Measurements from ENCODE around the gene SLC34A3. TPM values are rescaled to one million over a fixed set of nuclear protein-coding genes. Genes with fewer than 3 reads are reported as not detected.

Gene SLC34A3
- total RNA-seq, 1 donor from 2014 or later, result not detected

DNA sequence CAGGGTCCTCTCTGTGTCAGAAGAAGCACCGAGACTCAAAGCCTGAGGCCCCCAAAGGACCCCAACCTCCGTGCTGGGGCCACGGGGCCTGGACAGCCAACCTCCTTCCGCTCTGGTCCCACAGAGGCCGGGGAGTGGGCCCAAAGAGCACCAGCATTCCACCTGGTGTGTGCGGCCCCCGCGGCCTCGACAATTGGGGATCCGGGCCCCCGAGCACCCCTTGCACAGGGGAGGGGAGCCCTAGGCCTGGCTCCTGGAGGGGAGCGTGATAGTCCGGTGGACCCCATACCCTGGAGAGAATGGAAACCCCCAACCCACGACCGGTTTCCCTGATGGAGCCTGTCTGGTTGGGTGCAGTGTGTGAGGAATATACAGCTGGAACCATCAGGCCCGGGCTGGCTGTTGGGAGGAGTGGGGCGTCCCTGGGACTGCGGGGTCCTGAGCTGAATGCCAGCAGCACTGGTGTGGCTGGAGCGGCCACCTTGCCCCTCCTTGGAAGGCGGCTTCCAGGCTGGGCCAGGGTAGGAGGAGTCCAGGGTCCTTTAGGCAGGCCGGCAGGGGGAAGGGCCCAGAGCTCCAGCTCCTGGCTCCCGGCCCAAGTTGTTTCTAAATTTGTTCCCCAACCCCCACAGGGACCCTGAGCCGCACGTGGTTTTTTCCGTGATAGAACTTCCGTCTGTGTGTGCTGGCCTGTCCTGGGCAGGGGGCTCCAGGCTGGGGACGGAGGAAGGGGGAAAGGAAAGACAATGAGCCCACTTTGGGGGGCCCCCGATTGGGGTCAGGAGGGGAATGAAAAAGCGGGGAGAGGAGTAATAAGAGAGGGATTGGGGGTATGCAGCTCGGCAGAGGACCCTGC, 46.0 kb downstream of the SLC34A3 start:
- peak; percentile 58 for DNase-seq (ENCODE audit: low spot score)
- peaks cover 38% of the 10 kb centered on the region for H3K27me3 ChIP-seq
- no peaks in the 10 kb centered on the region for H3K9me3 ChIP-seq (ENCODE audit: low read depth)
- Mint-ChIP-seq H3K4me3 (no peak overlapping the region), H3K27me3 (ENCODE audit: insufficient read depth, low read depth) (peaks cover 8% of the 10 kb centered on the region), H3K36me3 (no peaks in the 10 kb centered on the region), H3K4me1 (peaks cover 14% of the 10 kb centered on the region), H3K9me3 (no peaks in the 10 kb centered on the region), H3K27ac (peak overlapping the region; percentile 83)
- peaks cover 24% of the 10 kb centered on the region for H3K4me1 ChIP-seq
- no peaks in the 10 kb centered on the region for H3K36me3 ChIP-seq
- H3K79me2 ChIP-seq (ENCODE audit: low read depth), result no peaks in the 10 kb centered on the region
- no peak overlapping the region for H2AFZ ChIP-seq (replicated peaks)
- no peak for TF ChIP-seq EZH2phosphoT487 (IDR thresholded peaks at IDR 0.05)
- no peak for TF ChIP-seq EZH2 (IDR thresholded peaks at IDR 0.05)
- TF ChIP-seq, protein P1, sequence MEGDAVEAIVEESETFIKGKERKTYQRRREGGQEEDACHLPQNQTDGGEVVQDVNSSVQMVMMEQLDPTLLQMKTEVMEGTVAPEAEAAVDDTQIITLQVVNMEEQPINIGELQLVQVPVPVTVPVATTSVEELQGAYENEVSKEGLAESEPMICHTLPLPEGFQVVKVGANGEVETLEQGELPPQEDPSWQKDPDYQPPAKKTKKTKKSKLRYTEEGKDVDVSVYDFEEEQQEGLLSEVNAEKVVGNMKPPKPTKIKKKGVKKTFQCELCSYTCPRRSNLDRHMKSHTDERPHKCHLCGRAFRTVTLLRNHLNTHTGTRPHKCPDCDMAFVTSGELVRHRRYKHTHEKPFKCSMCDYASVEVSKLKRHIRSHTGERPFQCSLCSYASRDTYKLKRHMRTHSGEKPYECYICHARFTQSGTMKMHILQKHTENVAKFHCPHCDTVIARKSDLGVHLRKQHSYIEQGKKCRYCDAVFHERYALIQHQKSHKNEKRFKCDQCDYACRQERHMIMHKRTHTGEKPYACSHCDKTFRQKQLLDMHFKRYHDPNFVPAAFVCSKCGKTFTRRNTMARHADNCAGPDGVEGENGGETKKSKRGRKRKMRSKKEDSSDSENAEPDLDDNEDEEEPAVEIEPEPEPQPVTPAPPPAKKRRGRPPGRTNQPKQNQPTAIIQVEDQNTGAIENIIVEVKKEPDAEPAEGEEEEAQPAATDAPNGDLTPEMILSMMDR (IDR thresholded peaks at IDR 0.05), result no peak
- H3F3A ChIP-seq (ENCODE audit: low read depth), result peaks cover 17% of the 10 kb centered on the region
- no peaks in the 10 kb centered on the region for H4K20me1 ChIP-seq (ENCODE audit: low read depth)
- peak overlapping the region; percentile 76 for H3K27ac ChIP-seq
- H3K4me2 ChIP-seq, result peak overlapping the region; percentile 72
- peak overlapping the region; percentile 13 for H3K4me3 ChIP-seq
- no peak overlapping the region for H3K9ac ChIP-seq

- peaks cover 46% of the 10 kb centered on the region for H3K27me3 ChIP-seq
- peak within 1 kb of the TSS; percentile 72 for H3K4me2 ChIP-seq
- H3K27ac Mint-ChIP-seq, result peak within 1 kb of the TSS; percentile 83
- peaks cover 10% of the 10 kb centered on the region for H3K27me3 Mint-ChIP-seq (ENCODE audit: insufficient read depth, low read depth)
- no peak within 1 kb of the TSS for H3K9ac ChIP-seq
- peaks cover 21% of the 10 kb centered on the region for H3F3A ChIP-seq (ENCODE audit: low read depth)
- no peaks in the 10 kb centered on the region for H3K9me3 ChIP-seq (ENCODE audit: low read depth)
- no peaks in the 10 kb centered on the region for H3K36me3 ChIP-seq
- H3K4me3 Mint-ChIP-seq, result no peak within 1 kb of the TSS
- peak within 1 kb of the TSS; percentile 13 for H3K4me3 ChIP-seq
- H3K9me3 Mint-ChIP-seq, result peaks cover under 1% of the 10 kb centered on the region
- TF ChIP-seq EZH2phosphoT487 (IDR thresholded peaks at IDR 0.05), result no peak
- TF ChIP-seq, protein P1 (IDR thresholded peaks at IDR 0.05), result no peak
- no peak for TF ChIP-seq EZH2 (IDR thresholded peaks at IDR 0.05)
- no peaks in the 10 kb centered on the region for H3K79me2 ChIP-seq (ENCODE audit: low read depth)
- no peak within 1 kb of the TSS for H2AFZ ChIP-seq (replicated peaks)
- DNase-seq (ENCODE audit: low spot score), result peak; percentile 75
- H3K36me3 Mint-ChIP-seq, result no peaks in the 10 kb centered on the region
- H3K4me1 ChIP-seq, result peaks cover 24% of the 10 kb centered on the region
- H4K20me1 ChIP-seq (ENCODE audit: low read depth), result no peaks in the 10 kb centered on the region
- peaks cover 19% of the 10 kb centered on the region for H3K4me1 Mint-ChIP-seq
- H3K27ac ChIP-seq, result peak within 1 kb of the TSS; percentile 76
Observed at GRCh38 chr9:137277329-137278041, 46.8 kb downstream of the SLC34A3 start, which contains the start of gene TOR4A. TOR4A (plus strand) TSS chr9:137277726; CDS start chr9:137278690, 964 bp downstream.

GRCh38 chr9:137278061-137278701, 47.5 kb downstream of the SLC34A3 start:
- H3K4me2 ChIP-seq, result peak overlapping the region; percentile 72
- no peak overlapping the region for H2AFZ ChIP-seq (replicated peaks)
- no peak overlapping the region for H3K27ac Mint-ChIP-seq
- peaks cover 3% of the 10 kb centered on the region for H3K9me3 Mint-ChIP-seq
- no peak overlapping the region for H3K27ac ChIP-seq
- H3K27me3 ChIP-seq, result peaks cover 53% of the 10 kb centered on the region
- H3K9ac ChIP-seq, result no peak overlapping the region
- no peaks in the 10 kb centered on the region for H3K79me2 ChIP-seq (ENCODE audit: low read depth)
- no peaks in the 10 kb centered on the region for H4K20me1 ChIP-seq (ENCODE audit: low read depth)
- no peak for DNase-seq (ENCODE audit: low spot score)
- H3K4me3 ChIP-seq, result peak overlapping the region; percentile 13
- peaks cover 24% of the 10 kb centered on the region for H3K4me1 ChIP-seq
- no peaks in the 10 kb centered on the region for H3K36me3 ChIP-seq
- H3K36me3 Mint-ChIP-seq, result no peaks in the 10 kb centered on the region
- no peak overlapping the region for H3K4me3 Mint-ChIP-seq
- TF ChIP-seq, protein P1 (IDR thresholded peaks at IDR 0.05), result no peak
- TF ChIP-seq EZH2 (IDR thresholded peaks at IDR 0.05) (no peak), EZH2phosphoT487 (IDR thresholded peaks at IDR 0.05) (no peak)
- H3K9me3 ChIP-seq (ENCODE audit: low read depth), result no peaks in the 10 kb centered on the region
- peaks cover 25% of the 10 kb centered on the region for H3F3A ChIP-seq (ENCODE audit: low read depth)
- peaks cover 12% of the 10 kb centered on the region for H3K27me3 Mint-ChIP-seq (ENCODE audit: insufficient read depth, low read depth)
- peaks cover 21% of the 10 kb centered on the region for H3K4me1 Mint-ChIP-seq

Measured in neural progenitor cell (in vitro differentiated cells).